H1 (cell line): ENCODE results near the gene DENND5B. TPM values are rescaled to one million over a fixed set of nuclear protein-coding genes. Genes with fewer than 3 reads are reported as not detected.

ENCODE experiments used
- CTCF ChIA-PET: fragments of 300-600 bp; sonication (Branson Sonifier 250); formaldehyde crosslinking; loops from one replicate; lab custom pipeline; 2021; ENCODE audit not compliant: partially characterized antibody; lab: Charles Lee
- POLR2A ChIA-PET: fragments of 300-600 bp; sonication (Branson Sonifier 250); formaldehyde crosslinking; loops from one replicate; lab custom pipeline; 2021; ENCODE audit warnings: inconsistent platforms; ENCODE audit not compliant: partially characterized antibody; lab: Charles Lee
- DNase-seq, 2 experiments: peaks; one replicate each; pipeline versions ENCODE4 v3.0.0 to v3.0.0-alpha.2; 2010 to 2022; ENCODE audit warnings: low spot score in 2 of 2, low read depth in 1 of 2, mixed read lengths in 1 of 2
- FAIRE-seq: peaks from 2 replicates; lab custom pipeline; 2011; peaks lifted over from hg19 to GRCh38; lab: Jason Lieb, UNC
- H2AFZ ChIP-seq: 2 replicates; pipeline ENCODE4 v1.8.1; 2012; ENCODE audit warnings: low read length, inconsistent platforms
- H2AK5ac ChIP-seq: 2 replicates; pipeline ENCODE4 v1.6.1; 2013; ENCODE audit warnings: low read depth, low read length
- H2BK120ac ChIP-seq: replicated peaks from 2 replicates; pipeline ENCODE3; 2013; ENCODE audit warnings: low read depth, low read length, inconsistent platforms
- H2BK12ac ChIP-seq: 2 replicates; pipeline ENCODE4 v1.6.1; 2013; ENCODE audit warnings: low read depth, low read length
- H2BK15ac ChIP-seq: 2 replicates; pipeline ENCODE4 v1.6.1; 2013; ENCODE audit warnings: low read length
- H2BK20ac ChIP-seq: 2 replicates; pipeline ENCODE4 v1.6.1; 2013; ENCODE audit warnings: low read length
- H2BK5ac ChIP-seq: 2 replicates; pipeline ENCODE4 v1.6.1; 2013; ENCODE audit warnings: low read depth, low read length
- H3K14ac ChIP-seq: 2 replicates; pipeline ENCODE4 v1.6.1; 2013; ENCODE audit warnings: inconsistent platforms; ENCODE audit not compliant: insufficient read length
- H3K18ac ChIP-seq: 2 replicates; pipeline ENCODE4 v1.6.1; 2013; ENCODE audit warnings: low read length; ENCODE audit errors: extremely low read depth
- H3K23ac ChIP-seq: 2 replicates; pipeline ENCODE4 v1.6.1; 2013; ENCODE audit warnings: inconsistent platforms; ENCODE audit not compliant: insufficient read length
- H3K23me2 ChIP-seq: 2 replicates; pipeline ENCODE4 v1.6.1; 2013; ENCODE audit warnings: low read depth, low read length
- H3K27ac ChIP-seq: 2 replicates; pipeline ENCODE4 v1.6.1; 2011; ENCODE audit warnings: low read depth, low read length, inconsistent platforms
- H3K27me3 ChIP-seq, 4 experiments: replicated peaks in 1 of 4; 1 replicate in 1 of 4; 2 replicates in 3 of 4; pipeline versions ENCODE4 v1.6.1 to v1.8.1; 2011 to 2013; ENCODE audit warnings: low read length in 3 of 4, mild to moderate bottlenecking in 3 of 4, inconsistent platforms in 2 of 4, mixed read lengths in 2 of 4, moderate library complexity in 1 of 4; ENCODE audit not compliant: control insufficient read depth in 3 of 4, insufficient read depth in 3 of 4; ENCODE audit errors: extremely low read depth in 1 of 4
- H3K36me3 ChIP-seq, 4 experiments: 2 replicates each; pipeline versions ENCODE4 v1.6.1 to v1.8.1; 2011 to 2013; ENCODE audit warnings: mild to moderate bottlenecking in 4 of 4, low read length in 3 of 4, moderate library complexity in 2 of 4, control low read depth in 1 of 4, inconsistent platforms in 1 of 4; ENCODE audit not compliant: insufficient read depth in 4 of 4, control insufficient read depth in 2 of 4
- H3K4ac ChIP-seq: replicated peaks from 2 replicates; pipeline ENCODE3; 2013; ENCODE audit warnings: low read length, low read depth, mixed read lengths, inconsistent platforms; ENCODE audit not compliant: insufficient read length
- H3K4me1 ChIP-seq, 4 experiments: replicated peaks in 1 of 4; 1 replicate in 1 of 4; 2 replicates in 3 of 4; pipeline versions ENCODE4 v1.6.1 to v1.8.1; 2011 to 2013; ENCODE audit warnings: low read length in 3 of 4, inconsistent platforms in 2 of 4, mixed read lengths in 1 of 4; ENCODE audit not compliant: insufficient read depth in 4 of 4, control insufficient read depth in 3 of 4
- H3K4me2 ChIP-seq, 2 experiments: 2 replicates each; pipeline versions ENCODE4 v1.6.1 to v1.8.1; 2011 to 2013; ENCODE audit warnings: low read depth in 2 of 2, low read length in 2 of 2, control low read depth in 1 of 2, inconsistent platforms in 1 of 2, mild to moderate bottlenecking in 1 of 2; ENCODE audit not compliant: insufficient read depth in 1 of 2
- H3K4me3 ChIP-seq, 4 experiments: fragments of 200-600, 300-600 bp in 1 of 4; sonication (generic), shearing (Covaris generic), sonication (Bioruptor Twin) in 1 of 4; 2 replicates each; pipeline versions ENCODE4 v1.5.1 to v1.8.1; 2011 to 2016; ENCODE audit warnings: low read length in 4 of 4, low read depth in 3 of 4, control low read depth in 2 of 4, inconsistent platforms in 2 of 4, mild to moderate bottlenecking in 2 of 4, mixed read lengths in 1 of 4, moderate library complexity in 1 of 4; ENCODE audit not compliant: insufficient read depth in 2 of 4; ENCODE audit errors: extremely low read depth in 1 of 4
- H3K56ac ChIP-seq: replicated peaks from 2 replicates; pipeline ENCODE3; 2013; ENCODE audit warnings: low read depth, mild to moderate bottlenecking, mixed read lengths, low read length, inconsistent platforms; ENCODE audit not compliant: insufficient read length
- H3K79me1 ChIP-seq: 2 replicates; pipeline ENCODE4 v1.6.1; 2013; ENCODE audit warnings: low read depth, low read length, control low read depth
- H3K79me2 ChIP-seq, 2 experiments: 2 replicates each; pipeline versions ENCODE4 v1.6.1 to v1.8.1; 2012 to 2013; ENCODE audit warnings: low read length in 2 of 2, mild to moderate bottlenecking in 2 of 2, inconsistent platforms in 1 of 2; ENCODE audit not compliant: insufficient read depth in 2 of 2, control insufficient read depth in 1 of 2
- H3K9ac ChIP-seq, 4 experiments: replicated peaks in 1 of 4; 1 replicate in 1 of 4; 2 replicates in 3 of 4; pipeline versions ENCODE4 v1.6.1 to v1.8.1; 2011 to 2013; ENCODE audit warnings: low read depth in 3 of 4, low read length in 3 of 4, control low read depth in 2 of 4, mild to moderate bottlenecking in 2 of 4, moderate library complexity in 2 of 4, inconsistent platforms in 1 of 4; ENCODE audit errors: extremely low read depth in 1 of 4
- H3K9me3 ChIP-seq, 2 experiments: 2 replicates each; pipeline versions ENCODE4 v1.6.1 to v1.8.1; 2012 to 2013; ENCODE audit warnings: mild to moderate bottlenecking in 2 of 2, moderate library complexity in 2 of 2, control low read depth in 1 of 2, inconsistent platforms in 1 of 2, low read depth in 1 of 2, low read length in 1 of 2, mixed read lengths in 1 of 2; ENCODE audit not compliant: insufficient read depth in 2 of 2
- H4K20me1 ChIP-seq, 2 experiments: replicated peaks in 1 of 2; 2 replicates each; pipeline versions ENCODE3 to v1.8.1; 2011 to 2013; ENCODE audit warnings: inconsistent platforms in 2 of 2, low read length in 2 of 2, mild to moderate bottlenecking in 1 of 2; ENCODE audit not compliant: insufficient read depth in 2 of 2, control insufficient read depth in 1 of 2
- H4K5ac ChIP-seq: 2 replicates; pipeline ENCODE4 v1.6.1; 2013; ENCODE audit warnings: low read length, low read depth, mixed read lengths, inconsistent platforms; ENCODE audit not compliant: insufficient read length
- H4K8ac ChIP-seq: 2 replicates; pipeline ENCODE4 v1.8.0; 2013; ENCODE audit warnings: mild to moderate bottlenecking, moderate library complexity, low read length, inconsistent platforms; ENCODE audit not compliant: insufficient read depth; ENCODE audit errors: extremely low read depth
- H4K91ac ChIP-seq: replicated peaks from 2 replicates; pipeline ENCODE3; 2013; ENCODE audit warnings: low read length, mixed read lengths, inconsistent platforms; ENCODE audit not compliant: insufficient read length
- MAX ChIP-seq: IDR thresholded peaks from 2 replicates; pipeline ENCODE4 v1.6.1; 2012; ENCODE audit warnings: inconsistent platforms
- RFX5 ChIP-seq: IDR thresholded peaks from 2 replicates; pipeline ENCODE4 v1.6.1; 2011; ENCODE audit warnings: low read depth, low read length, improper control_type of control experiment, borderline replicate concordance
- TBP ChIP-seq: IDR thresholded peaks from 2 replicates; pipeline ENCODE4 v1.6.1; 2011; ENCODE audit warnings: low read depth, low read length, improper control_type of control experiment
- WGBS, 2 experiments: shearing (Covaris generic) in 1 of 2; methylation state at CpG; one replicate each; pipeline versions ENCODE4 v1.1.6 to v1.1.7; 2013 to 2015; ENCODE audit warnings: low lambda C conversion rate in 2 of 2, mixed read lengths in 2 of 2, inconsistent platforms in 1 of 2, low coverage in 1 of 2, missing lambda C conversion rate in 1 of 2; ENCODE audit not compliant: insufficient replicate concordance in 2 of 2, insufficient coverage in 1 of 2, insufficient read length in 1 of 2; ENCODE audit errors: extremely low coverage in 1 of 2, missing lambda C conversion rate in 1 of 2; 5-methylcytosine and 5-hydroxymethylcytosine counted together
- polyA plus RNA-seq, 7 experiments: library from polyadenylated mRNA; depleted of rRNA in 3 of 7; stranded (reverse) in 5 of 7; unstranded in 2 of 7; fragments of >200 nt in 5 of 7; fragments of 200-250 nt in 2 of 7; gene quantifications; 1 replicate in 5 of 7; 2 replicates in 1 of 7; 4 replicates in 1 of 7; pipeline versions ENCODE4 v1.2.1 to v1.2.3, GENCODE V29; 2011 to 2013; ENCODE audit warnings: missing spikeins in 2 of 7, mixed read lengths in 2 of 7
- total RNA-seq: library from RNA; stranded (reverse); fragmentation: NEBNext Ultra II Directional; extraction: Animal tissue kit (Norgen Biotek cat#: 25700); gene quantifications from 2 replicates; pipeline ENCODE4 v1.2.1, GENCODE V29; 2021

DENND5B gene
- total and polyA plus RNA-seq, 2 of the 8 experiments (the other 6 are each of a cell fraction or from before 2014, with no cell fraction given), result 13.4 to 20.2 TPM

DNA sequence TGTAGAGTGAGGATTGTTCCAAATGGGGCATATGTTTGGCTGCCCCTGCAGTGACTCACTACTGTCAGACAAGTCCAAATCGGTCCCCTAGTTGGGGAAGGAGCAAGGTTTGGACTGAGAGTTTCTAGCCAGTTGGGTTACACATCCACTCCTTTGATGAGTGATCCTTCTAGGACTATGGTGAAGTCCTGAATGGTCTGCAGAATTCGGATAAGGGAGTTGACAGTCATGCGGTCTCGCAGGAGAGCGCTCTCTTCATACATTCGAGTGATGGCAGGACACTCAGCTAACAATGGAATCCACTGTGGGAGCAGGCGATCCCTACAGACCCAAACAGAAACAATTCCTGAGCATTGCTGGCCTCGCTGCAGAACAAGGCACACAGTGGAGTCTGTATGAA lies 203.5 kb downstream of the DENND5B start:
- Histone ChIP-seq H2BK12ac (peak overlapping the region; percentile 99), H2BK15ac (no peak overlapping the region), H3K4me1 (peaks cover 8 to 25% (median 21%) of the 10 kb centered on the region in 4 experiments; a peak in 6 of 7 replicates), H3K18ac (peak overlapping the region; percentile 88), H3K9me3 (no peaks in the 10 kb centered on the region), H3K27me3 (no peaks in the 10 kb centered on the region), H3K79me1 (no peaks in the 10 kb centered on the region), H4K5ac (peak overlapping the region; percentile 90), H3K27ac (peak overlapping the region; percentile 94), H3K4ac (peak overlapping the region; percentile 96), H2BK20ac (peak overlapping the region; percentile 73), H3K4me3 (peak overlapping the region in 1 of 4 experiments; percentile 59; a peak in 1 of 8 replicates), H2AK5ac (peak overlapping the region; percentile 44; the same call in 1 of the 2 replicates), H3K79me2 (peaks cover 0 to 20% of the 10 kb centered on the region in 2 experiments; a peak in 2 of 4 replicates), H3K14ac (no peak overlapping the region), H3K36me3 (no peaks in the 10 kb centered on the region), H4K20me1 (no peaks in the 10 kb centered on the region), H3K23me2 (peaks cover 2% of the 10 kb centered on the region; the same call in 1 of the 2 replicates), H4K8ac (peak overlapping the region; percentile 81; the same call in 1 of the 2 replicates), H3K4me2 (peak overlapping the region; percentile 42 to 52), H4K91ac (peak overlapping the region; percentile 99), H3K56ac (peak overlapping the region; percentile 55), H2BK5ac (peak overlapping the region; percentile 99), H2BK120ac (peak overlapping the region; percentile 24), H2AFZ (peak overlapping the region; percentile 16; the same call in 1 of the 2 replicates), H3K9ac (peak overlapping the region in 3 of 4 experiments; percentile 0 to 49 (median 48); a peak in 4 of 7 replicates), H3K23ac (no peak overlapping the region)
- peak; percentile 52 for FAIRE-seq
- ChIA-PET CTCF (interaction anchor here (0.6 to 2.6 kb wide), 6 partner anchors 15 to 175 kb away, joined by 3 to 10 read pairs (median 4); partner anchors contain the start of gene SINHCAF), POLR2A (interaction anchor here (0.6 to 12.9 kb wide), 28 partner anchors 8 to 1701 kb away, joined by 3 to 474 read pairs (median 4); partner anchors contain the start of gene SINHCAF)
- 41% methylated on average over 8 of the region's 8 CpGs; no CpG with 5 or more reads in 1 of the 2 experiments for WGBS, 2 experiments
- peak in 1 of 2 experiments; percentile 53 for DNase-seq
- no peak for TF ChIP-seq RFX5
- 0 out of 2 replicates have a peak, but pooled peaks have one; percentile 7 for TF ChIP-seq TBP
- TF ChIP-seq MAX, result 0 out of 2 replicates have a peak, but pooled peaks have one; percentile 22
